ENCODE data around the gene KIAA1210. TPM values are rescaled to one million over a fixed set of nuclear protein-coding genes. Genes with fewer than 3 reads are reported as not detected.

The KIAA1210 gene
- total RNA-seq, 1 experiment from 2014 or later, result not detected

DNA sequence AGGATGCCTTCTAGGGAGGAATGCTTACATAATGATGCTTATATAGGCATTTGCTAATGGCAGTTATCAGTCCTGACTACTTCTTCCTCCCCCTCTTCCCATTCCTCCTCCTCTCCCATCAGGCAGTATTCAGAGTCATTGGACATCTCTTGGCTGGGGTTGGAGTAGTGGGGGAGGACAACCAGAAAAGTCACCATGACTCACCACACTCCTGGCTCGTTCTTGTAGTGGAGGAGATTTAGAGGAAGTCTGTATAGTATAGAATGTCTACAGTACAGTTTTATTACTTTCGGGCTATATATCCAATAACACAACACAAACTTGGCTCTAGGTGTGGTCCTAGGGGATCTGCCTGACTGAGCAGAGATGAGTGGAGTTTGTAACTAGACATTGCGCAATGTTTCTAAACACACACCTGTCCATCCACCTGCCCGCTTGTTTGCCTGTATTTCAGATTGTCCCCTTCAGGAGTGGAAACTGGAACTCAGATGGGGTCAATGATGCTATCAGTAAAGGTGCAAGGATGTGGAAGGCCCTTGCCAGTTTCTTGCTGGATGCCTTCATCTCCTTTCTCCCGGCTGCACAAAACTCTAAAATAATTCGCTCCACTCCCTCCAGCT, 27.9 kb upstream of the KIAA1210 start:
- H3K27me3 ChIP-seq (replicated peaks; ENCODE audit: control insufficient read depth, insufficient read depth, low read length), result no peaks in the 10 kb centered on the region
- no TSS peak for BruUV-seq (replicated peaks)
- Mint-ChIP-seq H3K27me3 (ENCODE audit: insufficient read depth, unreplicated experiment) (no peaks in the 10 kb centered on the region), H3K27ac (ENCODE audit: unreplicated experiment) (no peak overlapping the region), H3K4me3 (ENCODE audit: unreplicated experiment) (no peak overlapping the region), H3K36me3 (ENCODE audit: insufficient read depth, unreplicated experiment) (no peaks in the 10 kb centered on the region), H3K4me1 (ENCODE audit: low read depth, unreplicated experiment) (no peaks in the 10 kb centered on the region), H3K9me3 (ENCODE audit: unreplicated experiment) (no peaks in the 10 kb centered on the region)
- CTCF ChIA-PET, result no interaction called here
- H3K9me3 ChIP-seq, result no peaks in the 10 kb centered on the region
- DNase-seq, result no peak
- no peaks in the 10 kb centered on the region for H3K4me1 ChIP-seq
- intact Hi-C loops (cut with micrococcal nuclease; ENCODE audit: unreplicated experiment), result no loop called here
- POLR2A ChIA-PET, result no interaction called here
- TF ChIP-seq, protein P1, sequence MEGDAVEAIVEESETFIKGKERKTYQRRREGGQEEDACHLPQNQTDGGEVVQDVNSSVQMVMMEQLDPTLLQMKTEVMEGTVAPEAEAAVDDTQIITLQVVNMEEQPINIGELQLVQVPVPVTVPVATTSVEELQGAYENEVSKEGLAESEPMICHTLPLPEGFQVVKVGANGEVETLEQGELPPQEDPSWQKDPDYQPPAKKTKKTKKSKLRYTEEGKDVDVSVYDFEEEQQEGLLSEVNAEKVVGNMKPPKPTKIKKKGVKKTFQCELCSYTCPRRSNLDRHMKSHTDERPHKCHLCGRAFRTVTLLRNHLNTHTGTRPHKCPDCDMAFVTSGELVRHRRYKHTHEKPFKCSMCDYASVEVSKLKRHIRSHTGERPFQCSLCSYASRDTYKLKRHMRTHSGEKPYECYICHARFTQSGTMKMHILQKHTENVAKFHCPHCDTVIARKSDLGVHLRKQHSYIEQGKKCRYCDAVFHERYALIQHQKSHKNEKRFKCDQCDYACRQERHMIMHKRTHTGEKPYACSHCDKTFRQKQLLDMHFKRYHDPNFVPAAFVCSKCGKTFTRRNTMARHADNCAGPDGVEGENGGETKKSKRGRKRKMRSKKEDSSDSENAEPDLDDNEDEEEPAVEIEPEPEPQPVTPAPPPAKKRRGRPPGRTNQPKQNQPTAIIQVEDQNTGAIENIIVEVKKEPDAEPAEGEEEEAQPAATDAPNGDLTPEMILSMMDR (IDR thresholded peaks at IDR 0.05; ENCODE audit: insufficient read depth in 1 of 2, low read depth in 1 of 2, low read length in 1 of 2, severe bottlenecking in 1 of 2, unreplicated experiment in 1 of 2), result no peak
- no peak overlapping the region for H3K4me3 ChIP-seq (ENCODE audit: low read depth, low read length)
- no peaks in the 10 kb centered on the region for H3K36me3 ChIP-seq (ENCODE audit: control insufficient read depth, insufficient read depth, low read length)

DNA sequence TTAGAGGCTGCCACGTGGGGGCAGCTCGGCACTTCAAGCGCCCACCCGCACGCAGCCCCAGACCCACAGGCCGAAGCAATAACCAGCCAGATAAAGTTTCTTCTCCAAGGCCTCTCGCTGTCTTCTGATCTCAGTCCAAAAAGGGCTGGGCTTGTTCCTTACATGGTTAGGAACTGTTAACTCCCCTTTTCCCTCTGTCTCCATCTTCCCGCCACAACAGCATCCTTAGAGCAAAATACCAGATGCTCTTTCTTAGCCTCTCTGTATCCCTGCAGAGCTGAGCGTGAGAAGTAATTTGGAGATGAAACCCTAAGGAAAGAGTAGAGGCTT, 23.4 kb upstream of the KIAA1210 start:
- BruUV-seq (replicated peaks), result no TSS peak
- CTCF ChIA-PET, result no interaction called here
- Histone ChIP-seq H3K9me3 (no peaks in the 10 kb centered on the region), H3K27me3 (replicated peaks; ENCODE audit: control insufficient read depth, insufficient read depth, low read length) (no peaks in the 10 kb centered on the region), H3K4me3 (ENCODE audit: low read depth, low read length) (no peak overlapping the region), H3K4me1 (no peaks in the 10 kb centered on the region), H3K36me3 (ENCODE audit: control insufficient read depth, insufficient read depth, low read length) (no peaks in the 10 kb centered on the region)
- Mint-ChIP-seq H3K4me1 (ENCODE audit: low read depth, unreplicated experiment) (no peaks in the 10 kb centered on the region), H3K9me3 (ENCODE audit: unreplicated experiment) (no peaks in the 10 kb centered on the region), H3K36me3 (ENCODE audit: insufficient read depth, unreplicated experiment) (peaks cover 5% of the 10 kb centered on the region), H3K27ac (ENCODE audit: unreplicated experiment) (no peak overlapping the region), H3K27me3 (ENCODE audit: insufficient read depth, unreplicated experiment) (no peaks in the 10 kb centered on the region), H3K4me3 (ENCODE audit: unreplicated experiment) (no peak overlapping the region)
- POLR2A ChIA-PET, result no interaction called here
- no peak for DNase-seq
- intact Hi-C loops (cut with micrococcal nuclease; ENCODE audit: unreplicated experiment), result no loop called here
- TF ChIP-seq, protein P1 (IDR thresholded peaks at IDR 0.05; ENCODE audit: insufficient read depth in 1 of 2, low read depth in 1 of 2, low read length in 1 of 2, severe bottlenecking in 1 of 2, unreplicated experiment in 1 of 2), result no peak

DNA sequence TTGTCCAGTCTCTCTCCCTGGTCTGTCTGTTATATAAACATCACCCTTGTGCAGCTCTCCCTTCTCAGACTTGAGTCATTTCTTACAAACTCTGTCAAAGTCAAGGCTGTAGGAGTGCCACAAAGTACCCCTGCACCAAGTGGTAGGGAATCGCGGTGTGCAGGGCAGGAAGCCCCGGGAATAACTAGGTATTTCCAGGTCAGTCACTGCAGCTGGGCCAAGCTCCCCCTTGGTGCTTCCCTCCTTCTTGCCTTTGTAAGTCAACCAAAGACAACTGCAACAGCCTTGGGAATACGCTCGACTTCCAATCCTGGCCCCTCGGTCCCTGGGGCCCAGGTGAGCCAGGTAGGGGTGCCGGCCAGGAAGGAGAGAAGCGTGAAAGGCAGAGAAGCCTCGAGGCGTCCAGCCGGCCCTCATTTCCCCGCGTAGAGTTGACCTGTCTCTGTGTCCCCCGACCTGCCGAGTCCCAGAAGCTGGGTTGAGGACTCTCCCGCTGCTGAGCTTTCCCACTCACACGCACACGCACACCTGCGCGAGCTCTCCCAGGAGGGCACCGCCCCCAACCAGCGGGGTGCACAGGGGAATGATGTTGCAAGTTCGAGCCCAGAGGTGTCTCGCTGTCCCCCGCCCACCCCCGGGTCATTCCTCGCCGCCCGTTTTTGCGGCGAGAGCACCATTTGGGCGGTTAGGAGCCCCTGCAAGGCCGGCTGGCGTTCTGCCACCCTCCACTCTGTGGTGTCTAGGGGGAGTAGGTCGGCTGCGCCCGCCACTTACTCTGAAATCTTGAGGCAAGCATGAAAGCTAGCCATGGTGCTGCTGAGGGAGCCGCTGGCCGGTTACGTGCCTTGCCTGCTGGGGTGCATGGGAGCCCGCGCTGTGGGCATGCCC, 22.8 kb upstream of the KIAA1210 start:
- H3K36me3 Mint-ChIP-seq (ENCODE audit: insufficient read depth, unreplicated experiment), result peaks cover 5% of the 10 kb centered on the region
- H3K4me3 Mint-ChIP-seq (ENCODE audit: unreplicated experiment), result no peak overlapping the region

More for the DNA sequence above, 22.8 kb upstream of the KIAA1210 start:
- H3K27ac Mint-ChIP-seq (ENCODE audit: unreplicated experiment), result no peak overlapping the region
- TF ChIP-seq, protein P1 (IDR thresholded peaks at IDR 0.05; ENCODE audit: insufficient read depth in 1 of 2, low read depth in 1 of 2, low read length in 1 of 2, severe bottlenecking in 1 of 2, unreplicated experiment in 1 of 2), result no peak
- H3K4me1 Mint-ChIP-seq (ENCODE audit: low read depth, unreplicated experiment), result no peaks in the 10 kb centered on the region
- no peaks in the 10 kb centered on the region for H3K9me3 ChIP-seq
- BruUV-seq (replicated peaks), result no TSS peak
- ChIA-PET POLR2A (no interaction called here), CTCF (no interaction called here)
- DNase-seq, result no peak
- H3K36me3 ChIP-seq (ENCODE audit: control insufficient read depth, insufficient read depth, low read length), result no peaks in the 10 kb centered on the region
- intact Hi-C loops (cut with micrococcal nuclease; ENCODE audit: unreplicated experiment), result no loop called here
- no peaks in the 10 kb centered on the region for H3K27me3 Mint-ChIP-seq (ENCODE audit: insufficient read depth, unreplicated experiment)
- H3K27me3 ChIP-seq (replicated peaks; ENCODE audit: control insufficient read depth, insufficient read depth, low read length), result no peaks in the 10 kb centered on the region
- H3K4me3 ChIP-seq (ENCODE audit: low read depth, low read length), result no peak overlapping the region
- no peaks in the 10 kb centered on the region for H3K9me3 Mint-ChIP-seq (ENCODE audit: unreplicated experiment)
- no peaks in the 10 kb centered on the region for H3K4me1 ChIP-seq
